IPS-20b (cell line): ENCODE results near the gene LGALS1.

Experiments used
- H3K27ac ChIP-seq: one replicate; pipeline ENCODE4 v1.5.1; 2013; ENCODE audit warnings: low read length
- H3K27me3 ChIP-seq: 2 replicates; pipeline ENCODE4 v1.6.1; 2013; ENCODE audit warnings: mild to moderate bottlenecking, low read length, inconsistent platforms; ENCODE audit not compliant: insufficient read depth
- H3K36me3 ChIP-seq: 2 replicates; pipeline ENCODE4 v1.6.1; 2013; ENCODE audit warnings: low read depth, mild to moderate bottlenecking, inconsistent platforms, low read length, moderate library complexity; ENCODE audit not compliant: insufficient read depth
- H3K4me1 ChIP-seq: 2 replicates; pipeline ENCODE4 v1.6.1; 2013; ENCODE audit warnings: mild to moderate bottlenecking, control low read depth, inconsistent platforms, low read length, moderate library complexity; ENCODE audit not compliant: insufficient read depth
- H3K4me3 ChIP-seq: 2 replicates; pipeline ENCODE4 v1.5.1; 2013; ENCODE audit warnings: mild to moderate bottlenecking, low read length, inconsistent platforms
- H3K9ac ChIP-seq: 2 replicates; pipeline ENCODE4 v1.6.1; 2013; ENCODE audit warnings: low read depth, mild to moderate bottlenecking, inconsistent platforms, low read length, moderate library complexity
- H3K9me3 ChIP-seq: 2 replicates; pipeline ENCODE4 v1.6.1; 2013; ENCODE audit warnings: mild to moderate bottlenecking, low read depth, low read length, inconsistent platforms; ENCODE audit not compliant: insufficient read depth

LGALS1 gene

GRCh38 chr22:37657590-37658132 lies 17.8 kb upstream of the LGALS1 start:
- Histone ChIP-seq H3K27ac (no peak overlapping the region), H3K9me3 (no peaks in the 10 kb centered on the region)

GRCh38 chr22:37658133-37659065 lies 17.0 kb upstream of the LGALS1 start, which contains the start of gene PDXP:
TSS of gene PDXP (plus strand) at chr22:37658723. CDS start at chr22:37658783, 60 bp downstream.
- peak within 1 kb of the TSS; percentile 83; the same call in 1 of the 2 replicates for H3K9ac ChIP-seq
- peak within 1 kb of the TSS; percentile 69 for H3K4me3 ChIP-seq
- peaks cover 6% of the 10 kb centered on the region; the same call in 1 of the 2 replicates for H3K36me3 ChIP-seq
- no peak within 1 kb of the TSS for H3K27ac ChIP-seq
- H3K27me3 ChIP-seq: no peaks in the 10 kb centered on the region
- H3K4me1 ChIP-seq: 0 out of 2 replicates have a peak, but pooled peaks cover 4% of the 10 kb centered on the region
- H3K9me3 ChIP-seq: no peaks in the 10 kb centered on the region

More at GRCh38 chr22:37657590-37658132, 17.8 kb upstream of the LGALS1 start:
- Histone ChIP-seq H3K27me3 (no peaks in the 10 kb centered on the region), H3K36me3 (peaks cover 12% of the 10 kb centered on the region), H3K9ac (peak overlapping the region; percentile 60; the same call in 1 of the 2 replicates), H3K4me3 (peak overlapping the region; percentile 69), H3K4me1 (0 out of 2 replicates have a peak, but pooled peaks cover 4% of the 10 kb centered on the region)

GRCh38 chr22:37659066-37659896 lies 16.2 kb upstream of the LGALS1 start:
- Histone ChIP-seq H3K9me3 (no peaks in the 10 kb centered on the region), H3K27me3 (no peaks in the 10 kb centered on the region), H3K4me1 (0 out of 2 replicates have a peak, but pooled peaks cover 4% of the 10 kb centered on the region), H3K9ac (peak overlapping the region; percentile 83; the same call in 1 of the 2 replicates), H3K4me3 (peak overlapping the region; percentile 69), H3K36me3 (no peaks in the 10 kb centered on the region; the same call in 1 of the 2 replicates), H3K27ac (no peak overlapping the region)

- Histone ChIP-seq H3K9me3 (no peaks in the 10 kb centered on the region), H3K4me1 (0 out of 2 replicates have a peak, but pooled peaks cover 4% of the 10 kb centered on the region), H3K9ac (peak overlapping the region; percentile 83; the same call in 1 of the 2 replicates), H3K4me3 (peak overlapping the region; percentile 69), H3K36me3 (peaks cover 4% of the 10 kb centered on the region; the same call in 1 of the 2 replicates), H3K27ac (no peak overlapping the region), H3K27me3 (no peaks in the 10 kb centered on the region)
Observed at GRCh38 chr22:37659897-37660708, 15.3 kb upstream of the LGALS1 start.

GRCh38 chr22:37660709-37661045 lies 14.8 kb upstream of the LGALS1 start:
- Histone ChIP-seq H3K27ac (no peak overlapping the region), H3K4me3 (no peak overlapping the region), H3K36me3 (peaks cover 9% of the 10 kb centered on the region; the same call in 1 of the 2 replicates), H3K9ac (no peak overlapping the region), H3K4me1 (0 out of 2 replicates have a peak, but pooled peaks cover 4% of the 10 kb centered on the region), H3K9me3 (no peaks in the 10 kb centered on the region), H3K27me3 (no peaks in the 10 kb centered on the region)

GRCh38 chr22:37661160-37661924 lies 14.1 kb upstream of the LGALS1 start:
- Histone ChIP-seq H3K4me1 (0 out of 2 replicates have a peak, but pooled peaks cover 4% of the 10 kb centered on the region), H3K4me3 (no peak overlapping the region), H3K9me3 (no peaks in the 10 kb centered on the region), H3K27me3 (no peaks in the 10 kb centered on the region), H3K9ac (no peak overlapping the region), H3K27ac (no peak overlapping the region), H3K36me3 (peaks cover 16% of the 10 kb centered on the region; the same call in 1 of the 2 replicates)

GRCh38 chr22:37662039-37662438 lies 13.4 kb upstream of the LGALS1 start:
- Histone ChIP-seq H3K9ac (no peak overlapping the region), H3K27me3 (no peaks in the 10 kb centered on the region), H3K36me3 (peaks cover 23% of the 10 kb centered on the region; the same call in 1 of the 2 replicates), H3K4me1 (0 out of 2 replicates have a peak, but pooled peaks cover 4% of the 10 kb centered on the region), H3K4me3 (no peak overlapping the region), H3K27ac (no peak overlapping the region), H3K9me3 (no peaks in the 10 kb centered on the region)

GRCh38 chr22:37663521-37664140 lies 11.8 kb upstream of the LGALS1 start:
- Histone ChIP-seq H3K4me1 (peaks cover 4% of the 10 kb centered on the region; the same call in 1 of the 2 replicates), H3K4me3 (no peak overlapping the region), H3K27ac (no peak overlapping the region), H3K27me3 (no peaks in the 10 kb centered on the region), H3K36me3 (peaks cover 26% of the 10 kb centered on the region; the same call in 1 of the 2 replicates), H3K9me3 (no peaks in the 10 kb centered on the region), H3K9ac (no peak overlapping the region)

GRCh38 chr22:37664249-37665101 lies 11.0 kb upstream of the LGALS1 start:
- no peak overlapping the region for H3K27ac ChIP-seq
- no peak overlapping the region for H3K4me3 ChIP-seq
- H3K9ac ChIP-seq: no peak overlapping the region
- no peaks in the 10 kb centered on the region for H3K27me3 ChIP-seq
- H3K4me1 ChIP-seq: peaks cover 3% of the 10 kb centered on the region; the same call in 1 of the 2 replicates
- H3K9me3 ChIP-seq: no peaks in the 10 kb centered on the region
- H3K36me3 ChIP-seq: peaks cover 26% of the 10 kb centered on the region; the same call in 1 of the 2 replicates
